Astrocyte (in vitro differentiated cells and primary cell): Measurements from ENCODE around the gene SHROOM3.

ENCODE experiments used
- CTCF ChIP-seq: IDR thresholded peaks from 2 replicates; pipeline ENCODE4 v1.5.1; 2011; ENCODE audit warnings: low read depth, mild to moderate bottlenecking, inconsistent platforms, low read length, moderate library complexity; ENCODE audit not compliant: insufficient read depth
- EZH2 ChIP-seq: IDR thresholded peaks from 2 replicates; pipeline ENCODE4 v1.6.1; 2012; ENCODE audit warnings: mild to moderate bottlenecking, low read length, inconsistent platforms; ENCODE audit not compliant: insufficient read depth

GRCh38 chr4:76607846-76608245 lies 172.8 kb downstream of the SHROOM3 start:
- TF ChIP-seq CTCF (no peak), EZH2 (no peak)
